MM.1S (cell line): Measurements from ENCODE around the gene SH3TC2.

ENCODE experiments used
- DNase-seq: peaks from one replicate; pipeline ENCODE4 v3.0.0-alpha.2; 2015
- H2AFZ ChIP-seq: fragments of 300-600 bp; sonication (generic); 2 replicates; pipeline ENCODE4 v1.6.0; 2016; ENCODE audit warnings: antibody characterized with exemption, low read length
- H3F3A ChIP-seq: fragments of 300-600 bp; sonication (generic); 2 replicates; pipeline ENCODE4 v1.6.1; 2016; ENCODE audit warnings: mild to moderate bottlenecking, antibody characterized with exemption, low read length, moderate library complexity, mixed read lengths; ENCODE audit not compliant: insufficient read depth
- H3K27ac ChIP-seq: fragments of 300-600 bp; sonication (generic); 2 replicates; pipeline ENCODE4 v1.5.1; 2016; ENCODE audit warnings: mild to moderate bottlenecking, low read length
- H3K27me3 ChIP-seq: fragments of 300-600 bp; sonication (generic); replicated peaks from 2 replicates; pipeline ENCODE4 v1.6.0; 2016; ENCODE audit warnings: low read length; ENCODE audit not compliant: insufficient read depth
- H3K36me3 ChIP-seq: fragments of 300-600 bp; sonication (generic); replicated peaks from 2 replicates; pipeline ENCODE4 v1.6.1; 2016; ENCODE audit warnings: mild to moderate bottlenecking, low read length, mixed read lengths; ENCODE audit not compliant: insufficient read depth
- H3K4me1 ChIP-seq: fragments of 300-600 bp; sonication (generic); 2 replicates; pipeline ENCODE4 v1.6.1; 2016; ENCODE audit warnings: low read length, mixed read lengths
- H3K4me2 ChIP-seq: fragments of 300-600 bp; sonication (generic); 2 replicates; pipeline ENCODE4 v1.6.0; 2016; ENCODE audit warnings: low read depth, low read length
- H3K4me3 ChIP-seq: fragments of 300-600 bp; sonication (generic); 2 replicates; pipeline ENCODE4 v1.5.1; 2016; ENCODE audit warnings: low read length, mixed read lengths
- H3K79me2 ChIP-seq: fragments of 300-600 bp; sonication (generic); 2 replicates; pipeline ENCODE4 v1.6.1; 2016; ENCODE audit warnings: mixed run types, low read length, mixed read lengths
- H3K9ac ChIP-seq: fragments of 300-600 bp; sonication (generic); 2 replicates; pipeline ENCODE4 v1.6.1; 2016; ENCODE audit warnings: low read length, mixed read lengths
- H3K9me2 ChIP-seq: fragments of 300-600 bp; sonication (generic); replicated peaks from 2 replicates; pipeline ENCODE4 v1.6.1; 2016; ENCODE audit warnings: mild to moderate bottlenecking, low read length, mixed read lengths; ENCODE audit not compliant: insufficient read depth
- H3K9me3 ChIP-seq: fragments of 300-600 bp; sonication (generic); replicated peaks from 2 replicates; pipeline ENCODE4 v1.6.1; 2016; ENCODE audit warnings: mild to moderate bottlenecking, low read length, mixed read lengths; ENCODE audit not compliant: insufficient read depth
- H4K20me1 ChIP-seq: fragments of 300-600 bp; sonication (generic); 2 replicates; pipeline ENCODE4 v1.6.1; 2016; ENCODE audit warnings: mild to moderate bottlenecking, low read length, moderate library complexity, mixed read lengths; ENCODE audit not compliant: insufficient read depth
- CTCF ChIP-seq: fragments of 300-600 bp; sonication (generic); IDR thresholded peaks from 2 replicates; pipeline ENCODE4 v1.5.1; 2016; ENCODE audit warnings: antibody characterized with exemption, low read length, mixed read lengths
- EZH2 ChIP-seq: fragments of 300-600 bp; sonication (generic); optimal IDR thresholded peaks from 2 replicates; pipeline ENCODE3; 2017; ENCODE audit warnings: low read depth, mild to moderate bottlenecking, antibody characterized with exemption, low read length, mixed read lengths
- EZH2phosphoT487 ChIP-seq: fragments of 300-600 bp; sonication (generic); IDR thresholded peaks from 2 replicates; pipeline ENCODE4 v1.6.1; 2018; ENCODE audit warnings: antibody characterized with exemption, low read length

The SH3TC2 gene

DNA sequence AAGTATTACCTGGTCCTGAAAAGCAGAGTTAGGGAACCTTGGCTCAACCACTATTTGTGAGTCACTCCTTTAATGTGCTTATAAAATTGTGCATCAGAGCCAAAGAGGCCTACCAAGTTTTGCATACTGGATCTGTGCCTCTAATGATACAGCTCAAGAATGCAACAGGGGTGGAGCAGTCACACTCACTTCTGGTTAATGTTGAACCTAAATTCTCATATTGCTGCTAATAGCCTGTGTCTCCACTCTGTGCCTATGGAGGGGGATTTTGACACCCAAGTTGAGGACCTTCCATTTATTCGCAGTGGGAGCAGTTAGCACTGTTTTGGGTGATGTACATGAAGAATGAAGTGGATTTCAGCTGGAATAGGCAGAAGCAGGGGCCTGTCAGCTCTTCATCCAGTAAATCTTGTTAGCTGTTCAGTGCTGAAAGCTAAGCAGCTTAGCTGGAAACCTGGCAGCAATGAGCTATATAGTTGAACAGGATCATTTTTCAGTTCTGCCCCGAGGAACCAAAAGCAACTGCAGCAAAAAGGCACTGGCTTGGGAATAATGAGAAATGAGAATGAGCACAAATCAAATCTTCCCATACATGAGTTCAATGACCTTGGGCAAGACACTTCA, 9.7 kb downstream of the SH3TC2 start:
- DNase-seq, result no peak
- Histone ChIP-seq H3K9ac (no peak overlapping the region), H3K9me3 (no peaks in the 10 kb centered on the region), H3K4me1 (no peaks in the 10 kb centered on the region), H3K36me3 (no peaks in the 10 kb centered on the region), H3F3A (no peaks in the 10 kb centered on the region), H3K27me3 (no peaks in the 10 kb centered on the region), H2AFZ (no peak overlapping the region), H4K20me1 (no peaks in the 10 kb centered on the region), H3K79me2 (no peaks in the 10 kb centered on the region), H3K27ac (no peak overlapping the region), H3K9me2 (no peaks in the 10 kb centered on the region), H3K4me3 (no peak overlapping the region), H3K4me2 (no peak overlapping the region)
- TF ChIP-seq EZH2phosphoT487, result no peak
- no peak for TF ChIP-seq EZH2
- no peak for TF ChIP-seq CTCF

DNA sequence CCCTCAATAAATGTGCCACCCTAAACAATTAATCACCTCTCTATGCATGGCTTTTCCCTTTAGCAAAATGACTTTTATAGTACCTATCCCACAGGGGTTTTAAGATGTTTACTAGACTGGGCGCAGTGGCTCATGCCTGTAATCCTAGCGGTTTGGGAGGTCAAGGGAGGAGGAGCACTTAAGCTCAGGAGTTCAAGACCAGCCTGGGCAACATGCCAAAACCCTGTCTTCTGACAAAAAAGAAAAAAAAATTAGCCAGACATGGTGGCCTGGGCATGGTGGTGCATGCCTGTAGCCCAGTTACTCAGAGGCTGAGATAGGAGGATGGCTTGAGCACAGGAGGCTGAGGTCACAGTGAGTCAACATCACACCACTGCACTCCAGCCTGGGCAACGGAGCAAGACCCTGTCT, 13.5 kb downstream of the SH3TC2 start:
- Histone ChIP-seq H3K4me3 (no peak overlapping the region), H3K36me3 (no peaks in the 10 kb centered on the region), H3K27me3 (no peaks in the 10 kb centered on the region), H3K4me2 (no peak overlapping the region), H3K9me2 (no peaks in the 10 kb centered on the region), H4K20me1 (no peaks in the 10 kb centered on the region), H2AFZ (no peak overlapping the region), H3K79me2 (no peaks in the 10 kb centered on the region), H3K9me3 (no peaks in the 10 kb centered on the region), H3K4me1 (no peaks in the 10 kb centered on the region), H3K9ac (no peak overlapping the region), H3F3A (no peaks in the 10 kb centered on the region), H3K27ac (no peak overlapping the region)
- no peak for DNase-seq
- TF ChIP-seq EZH2phosphoT487 (no peak), CTCF (no peak), EZH2 (no peak)

GRCh38 chr5:149048811-149049210, 14.1 kb downstream of the SH3TC2 start:
- DNase-seq, result no peak
- no peaks in the 10 kb centered on the region for H4K20me1 ChIP-seq
- no peaks in the 10 kb centered on the region for H3K4me1 ChIP-seq
- H3K4me2 ChIP-seq, result no peak overlapping the region
- H3K36me3 ChIP-seq, result no peaks in the 10 kb centered on the region
- H3K27ac ChIP-seq, result no peak overlapping the region
- TF ChIP-seq EZH2phosphoT487, result no peak
- no peak for TF ChIP-seq CTCF
- TF ChIP-seq EZH2, result no peak
- no peak overlapping the region for H3K4me3 ChIP-seq
- no peak overlapping the region for H3K9ac ChIP-seq
- H3K9me3 ChIP-seq, result no peaks in the 10 kb centered on the region
- H3F3A ChIP-seq, result no peaks in the 10 kb centered on the region
- no peak overlapping the region for H2AFZ ChIP-seq
- H3K9me2 ChIP-seq, result no peaks in the 10 kb centered on the region
- no peaks in the 10 kb centered on the region for H3K27me3 ChIP-seq
- H3K79me2 ChIP-seq, result no peaks in the 10 kb centered on the region
